C4-2B (cell line): ENCODE data around the gene HCST.

Experiments
- H3K27ac ChIP-seq: fragments of 450-650 bp; 2 replicates; pipeline ENCODE4 v1.5.1; 2017
- CTCF ChIP-seq: fragments of 450-650 bp; conservative IDR thresholded peaks from 2 replicates; pipeline ENCODE4 v1.5.1; 2017; ENCODE audit warnings: mild to moderate bottlenecking
- ZFX ChIP-seq: fragments of 450-650 bp; IDR thresholded peaks from 2 replicates; pipeline ENCODE4 v1.6.1; 2017

HCST gene

DNA sequence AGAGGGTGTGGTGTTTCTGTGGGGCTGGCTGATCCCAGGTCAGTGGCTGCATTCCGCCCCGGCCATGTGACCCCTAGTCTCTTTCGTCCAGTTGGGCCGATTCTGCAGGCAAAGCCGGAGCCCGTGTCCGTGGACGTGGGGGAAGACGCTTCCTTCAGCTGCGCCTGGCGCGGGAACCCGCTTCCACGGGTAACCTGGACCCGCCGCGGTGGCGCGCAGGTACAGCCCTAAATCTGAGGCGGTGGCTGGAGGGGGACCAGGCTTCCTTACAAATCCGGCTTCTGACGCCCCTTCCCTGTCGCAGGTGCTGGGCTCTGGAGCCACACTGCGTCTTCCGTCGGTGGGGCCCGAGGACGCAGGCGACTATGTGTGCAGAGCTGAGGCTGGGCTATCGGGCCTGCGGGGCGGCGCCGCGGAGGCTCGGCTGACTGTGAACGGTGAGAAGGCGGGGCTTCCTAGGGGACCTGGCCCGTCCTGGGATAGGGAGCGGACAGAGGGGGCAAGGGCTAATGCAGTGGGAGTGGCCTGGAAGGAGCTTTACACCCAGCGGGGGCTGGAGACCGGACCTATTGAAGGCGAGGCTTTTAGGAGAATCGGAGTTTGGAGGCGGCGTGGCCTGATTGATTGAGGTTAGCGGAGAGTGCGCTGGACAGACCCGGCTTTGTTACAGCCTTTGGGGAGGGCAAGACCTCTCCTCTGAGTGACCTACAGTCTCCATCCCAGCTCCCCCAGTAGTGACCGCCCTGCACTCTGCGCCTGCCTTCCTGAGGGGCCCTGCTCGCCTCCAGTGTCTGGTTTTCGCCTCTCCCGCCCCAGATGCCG lies 41.3 kb upstream of the HCST start:
- no peak overlapping the region for H3K27ac ChIP-seq
- TF ChIP-seq CTCF: no peak
- TF ChIP-seq ZFX: no peak

DNA sequence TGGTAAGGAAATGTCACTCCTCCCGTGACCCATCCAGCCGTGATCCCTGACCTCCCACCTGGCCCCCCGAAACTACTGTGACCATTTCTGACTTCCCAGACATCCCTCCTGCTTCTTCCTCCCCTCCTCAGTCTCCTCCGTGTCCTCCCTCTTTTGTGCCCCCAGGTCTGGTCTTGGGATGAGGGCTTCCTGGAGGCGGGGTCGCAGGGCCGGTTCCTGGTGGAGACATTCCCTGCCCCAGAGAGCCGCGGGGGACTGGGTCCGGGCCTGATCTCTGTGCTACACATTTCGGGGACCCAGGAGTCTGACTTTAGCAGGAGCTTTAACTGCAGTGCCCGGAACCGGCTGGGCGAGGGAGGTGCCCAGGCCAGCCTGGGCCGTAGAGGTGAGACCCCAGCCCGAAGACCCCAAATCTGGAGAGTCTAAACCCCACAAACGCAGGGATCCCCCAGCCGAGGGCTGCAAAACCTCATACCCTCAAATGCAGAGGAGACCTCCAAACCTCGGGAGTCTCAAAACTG lies 40.6 kb upstream of the HCST start:
- no peak for TF ChIP-seq ZFX
- TF ChIP-seq CTCF: no peak

DNA sequence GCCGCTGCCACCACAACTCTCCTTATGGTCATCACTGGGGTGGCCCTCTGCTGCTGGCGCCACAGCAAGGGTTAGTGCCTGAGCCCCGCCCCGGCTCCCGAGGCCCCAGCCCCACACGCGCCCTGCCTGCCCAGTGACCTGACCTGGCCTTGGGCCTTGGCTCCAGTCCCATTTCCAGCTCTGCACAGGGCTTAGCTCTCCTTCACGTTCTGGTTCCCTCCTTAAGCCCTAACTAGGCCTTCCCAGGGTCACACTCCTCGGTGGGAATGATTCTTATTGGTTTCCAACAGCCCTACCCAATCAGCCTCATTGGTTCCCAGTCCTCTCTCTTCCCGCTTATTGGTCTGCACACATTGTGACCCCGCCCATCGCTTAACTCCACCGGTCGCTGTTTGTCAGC lies 39.8 kb upstream of the HCST start:
- H3K27ac ChIP-seq: no peak overlapping the region
- TF ChIP-seq CTCF (no peak), ZFX (no peak)

More for the DNA sequence above, 40.6 kb upstream of the HCST start:
- no peak overlapping the region for H3K27ac ChIP-seq

- H3K27ac ChIP-seq: no peak overlapping the region
- no peak for TF ChIP-seq CTCF
- TF ChIP-seq ZFX: no peak
Observed at GRCh38 chr19:35863018-35863417, 39.3 kb upstream of the HCST start.

DNA sequence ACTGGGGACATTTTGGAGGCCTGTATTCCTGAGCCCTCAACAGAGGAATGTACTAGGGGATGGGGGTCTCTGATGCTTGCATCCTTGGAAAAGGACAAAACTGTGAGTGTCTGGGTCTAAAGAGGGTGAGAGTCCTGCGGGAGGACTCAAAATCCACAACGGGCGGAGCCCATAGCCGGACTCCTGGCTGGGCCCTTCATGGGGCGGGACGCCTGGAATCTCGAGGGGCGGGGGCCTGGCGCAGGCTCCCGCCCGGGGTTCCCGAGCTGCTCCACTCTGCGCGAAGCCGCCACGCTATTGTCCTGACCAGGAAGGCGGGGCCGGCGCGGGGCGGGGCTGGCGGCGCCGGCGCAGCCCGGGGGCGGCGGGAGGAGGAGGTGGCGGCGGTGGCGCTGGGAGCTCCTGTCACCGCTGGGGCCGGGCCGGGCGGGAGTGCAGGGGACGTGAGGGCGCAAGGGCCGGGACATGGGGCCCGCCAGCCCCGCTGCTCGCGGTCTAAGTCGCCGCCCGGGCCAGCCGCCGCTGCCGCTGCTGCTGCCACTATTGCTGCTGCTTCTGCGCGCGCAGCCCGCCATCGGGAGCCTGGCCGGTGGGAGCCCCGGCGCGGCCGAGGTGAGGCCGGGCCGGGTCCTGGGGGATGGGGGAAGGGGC lies 34.0 kb upstream of the HCST start, which contains the start of gene APLP1:
APLP1 (plus strand) TSS at position 403 of the 651 bp plus-strand sequence; CDS start at position 466, 63 bp downstream.
- peak within 1 kb of the TSS; percentile 43 for H3K27ac ChIP-seq
- TF ChIP-seq ZFX (no peak), CTCF (no peak)

DNA sequence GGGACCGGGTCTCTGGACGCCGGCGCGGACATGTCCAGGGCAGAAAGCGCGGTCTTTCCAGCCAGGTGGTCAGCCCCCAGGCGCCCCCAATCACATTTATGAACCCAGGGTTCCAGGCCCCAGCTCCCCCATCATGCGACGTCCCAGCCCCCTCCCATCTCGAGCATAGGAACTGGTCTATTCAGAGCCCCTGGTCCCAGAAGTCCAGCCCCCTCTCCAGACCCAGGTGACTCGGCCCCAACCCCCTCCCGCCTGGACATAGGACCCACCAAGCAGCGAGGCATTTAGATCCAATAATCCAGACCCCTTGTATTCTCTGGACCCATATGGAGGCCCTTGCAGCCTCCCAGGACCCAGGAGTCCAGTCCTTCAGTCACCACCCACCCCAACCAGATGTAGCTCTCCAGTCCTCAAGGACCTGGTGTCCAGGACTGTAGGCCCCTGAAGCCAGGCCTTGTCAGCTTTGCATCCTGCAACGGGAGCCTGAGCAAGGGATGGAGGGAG lies 33.5 kb upstream of the HCST start:
- peak overlapping the region; percentile 43 for H3K27ac ChIP-seq
- TF ChIP-seq CTCF (no peak), ZFX (no peak)
